ENCODE measurements around the gene MALRD1. TPM values are rescaled to one million over a fixed set of nuclear protein-coding genes. Genes with fewer than 3 reads are reported as not detected.

The MALRD1 gene
- total RNA-seq, 5 donors from 2014 or later (not counting 1 experiment from before 2014, with no cell fraction given): 0.32 TPM; not detected in 4

GRCh38 chr10:19668116-19668515 is 619.5 kb downstream of the MALRD1 start:
- Histone ChIP-seq H3K27me3 (replicated peaks in 1 of 2; ENCODE audit: control insufficient read depth in 2 of 2, extremely low read depth in 1 of 2, insufficient read depth in 2 of 2, low read length in 1 of 2) (no peaks in the 10 kb centered on the region), H3K36me3 (ENCODE audit: control insufficient read depth in 2 of 2, extremely low read depth in 1 of 2, insufficient read depth in 1 of 2, low read length in 1 of 2) (no peaks in the 10 kb centered on the region), H3K4me3 (ENCODE audit: control insufficient read depth in 1 of 2, extremely low read depth in 1 of 2, low read length in 1 of 2) (no peak overlapping the region), H3K27ac (ENCODE audit: low read length) (no peak overlapping the region), H3K4me1 (ENCODE audit: control insufficient read depth in 1 of 2, extremely low read depth in 1 of 2, insufficient read depth in 2 of 2, low read length in 2 of 2) (no peaks in the 10 kb centered on the region), H3K9me3 (no peaks in the 10 kb centered on the region)
- no CpG with 5 or more reads among the region's 5 CpGs for WGBS (ENCODE audit: insufficient coverage)
- no peak overlapping the region for H3K27ac Mint-ChIP-seq
- DNase-seq (no peak), ATAC-seq (replicated peaks in 1 of 4) (no peak)
- CTCF ChIA-PET: no interaction called here
- no peak overlapping the region for H3K4me3 Mint-ChIP-seq
- no peaks in the 10 kb centered on the region for H3K4me1 Mint-ChIP-seq
- no peaks in the 10 kb centered on the region for H3K36me3 Mint-ChIP-seq
- POLR2A ChIA-PET: no interaction called here
- H3K9me3 Mint-ChIP-seq: peaks cover 15 to 24% (median 21%) of the 10 kb centered on the region in 3 donors
- no peaks in the 10 kb centered on the region for H3K27me3 Mint-ChIP-seq

DNA sequence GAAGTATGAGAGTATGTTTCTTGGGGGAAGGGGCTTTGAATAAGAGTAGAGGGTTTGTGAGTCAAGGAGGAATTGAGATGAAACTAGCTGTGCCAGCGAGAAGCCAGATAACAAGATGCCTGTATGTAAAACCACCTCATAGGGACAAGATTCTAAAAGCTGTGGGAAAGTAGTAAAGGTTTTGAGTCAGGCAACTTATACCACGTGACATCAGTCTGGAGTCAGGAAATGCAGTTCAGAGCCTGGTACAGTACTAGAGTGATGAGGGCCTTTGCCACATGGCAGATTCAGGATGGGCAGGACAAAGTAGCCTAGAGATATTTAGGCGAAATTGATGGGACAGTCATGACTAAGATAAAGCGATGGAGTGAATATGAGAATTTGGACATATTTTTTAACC is 627.5 kb downstream of the MALRD1 start:
- no peak overlapping the region for H3K4me3 Mint-ChIP-seq
- ChIA-PET CTCF (no interaction called here), POLR2A (no interaction called here)
- H3K4me3 ChIP-seq (ENCODE audit: control insufficient read depth in 1 of 2, extremely low read depth in 1 of 2, low read length in 1 of 2): no peak overlapping the region
- no peaks in the 10 kb centered on the region for H3K9me3 ChIP-seq
- peaks cover 13 to 26% (median 20%) of the 10 kb centered on the region in 3 donors for H3K9me3 Mint-ChIP-seq
- no peak for ATAC-seq (replicated peaks in 1 of 4)
- no peaks in the 10 kb centered on the region for H3K27me3 ChIP-seq (replicated peaks in 1 of 2; ENCODE audit: control insufficient read depth in 2 of 2, extremely low read depth in 1 of 2, insufficient read depth in 2 of 2, low read length in 1 of 2)
- H3K4me1 ChIP-seq (ENCODE audit: control insufficient read depth in 1 of 2, extremely low read depth in 1 of 2, insufficient read depth in 2 of 2, low read length in 2 of 2): no peaks in the 10 kb centered on the region
- H3K36me3 Mint-ChIP-seq: no peaks in the 10 kb centered on the region
- no peaks in the 10 kb centered on the region for H3K27me3 Mint-ChIP-seq
- H3K27ac ChIP-seq (ENCODE audit: low read length): no peak overlapping the region
- 53% methylated on average over 2 of the region's 4 CpGs for WGBS (ENCODE audit: insufficient coverage)
- no peaks in the 10 kb centered on the region for H3K4me1 Mint-ChIP-seq
- H3K36me3 ChIP-seq (ENCODE audit: control insufficient read depth in 2 of 2, extremely low read depth in 1 of 2, insufficient read depth in 1 of 2, low read length in 1 of 2): no peaks in the 10 kb centered on the region
- no peak for DNase-seq
- no peak overlapping the region for H3K27ac Mint-ChIP-seq

GRCh38 chr10:19683356-19683755 is 634.8 kb downstream of the MALRD1 start:
- Histone ChIP-seq H3K36me3 (ENCODE audit: control insufficient read depth in 2 of 2, extremely low read depth in 1 of 2, insufficient read depth in 1 of 2, low read length in 1 of 2) (no peaks in the 10 kb centered on the region), H3K4me3 (ENCODE audit: control insufficient read depth in 1 of 2, extremely low read depth in 1 of 2, low read length in 1 of 2) (no peak overlapping the region), H3K4me1 (ENCODE audit: control insufficient read depth in 1 of 2, extremely low read depth in 1 of 2, insufficient read depth in 2 of 2, low read length in 2 of 2) (no peaks in the 10 kb centered on the region), H3K27ac (ENCODE audit: low read length) (no peak overlapping the region), H3K27me3 (replicated peaks in 1 of 2; ENCODE audit: control insufficient read depth in 2 of 2, extremely low read depth in 1 of 2, insufficient read depth in 2 of 2, low read length in 1 of 2) (no peaks in the 10 kb centered on the region), H3K9me3 (no peaks in the 10 kb centered on the region)
- Mint-ChIP-seq H3K27me3 (no peaks in the 10 kb centered on the region), H3K4me3 (no peak overlapping the region), H3K27ac (no peak overlapping the region), H3K9me3 (peaks cover 8 to 28% (median 20%) of the 10 kb centered on the region in 3 donors), H3K36me3 (no peaks in the 10 kb centered on the region), H3K4me1 (no peaks in the 10 kb centered on the region)
- CTCF ChIA-PET: no interaction called here
- whole genome bisulfite sequencing (ENCODE audit: insufficient coverage): 60% methylated on average over 1 of the region's 3 CpGs
- DNase-seq: no peak
- ATAC-seq (replicated peaks in 1 of 4): no peak
- POLR2A ChIA-PET: no interaction called here

- POLR2A ChIA-PET: no interaction called here
- Mint-ChIP-seq H3K9me3 (peaks cover 8 to 28% (median 20%) of the 10 kb centered on the region in 3 donors), H3K27ac (no peak overlapping the region), H3K4me1 (no peaks in the 10 kb centered on the region), H3K27me3 (no peaks in the 10 kb centered on the region), H3K36me3 (no peaks in the 10 kb centered on the region), H3K4me3 (no peak overlapping the region)
- H3K27me3 ChIP-seq (replicated peaks in 1 of 2; ENCODE audit: control insufficient read depth in 2 of 2, extremely low read depth in 1 of 2, insufficient read depth in 2 of 2, low read length in 1 of 2): no peaks in the 10 kb centered on the region
- no peaks in the 10 kb centered on the region for H3K9me3 ChIP-seq
- no peaks in the 10 kb centered on the region for H3K4me1 ChIP-seq (ENCODE audit: control insufficient read depth in 1 of 2, extremely low read depth in 1 of 2, insufficient read depth in 2 of 2, low read length in 2 of 2)
- H3K4me3 ChIP-seq (ENCODE audit: control insufficient read depth in 1 of 2, extremely low read depth in 1 of 2, low read length in 1 of 2): no peak overlapping the region
- H3K36me3 ChIP-seq (ENCODE audit: control insufficient read depth in 2 of 2, extremely low read depth in 1 of 2, insufficient read depth in 1 of 2, low read length in 1 of 2): no peaks in the 10 kb centered on the region
- ATAC-seq (replicated peaks in 1 of 4) (no peak), DNase-seq (no peak)
- WGBS (ENCODE audit: insufficient coverage): no CpG with 5 or more reads among the region's 5 CpGs
- no peak overlapping the region for H3K27ac ChIP-seq (ENCODE audit: low read length)
- CTCF ChIA-PET: no interaction called here
Observed at GRCh38 chr10:19683960-19684359, 635.4 kb downstream of the MALRD1 start.

DNA sequence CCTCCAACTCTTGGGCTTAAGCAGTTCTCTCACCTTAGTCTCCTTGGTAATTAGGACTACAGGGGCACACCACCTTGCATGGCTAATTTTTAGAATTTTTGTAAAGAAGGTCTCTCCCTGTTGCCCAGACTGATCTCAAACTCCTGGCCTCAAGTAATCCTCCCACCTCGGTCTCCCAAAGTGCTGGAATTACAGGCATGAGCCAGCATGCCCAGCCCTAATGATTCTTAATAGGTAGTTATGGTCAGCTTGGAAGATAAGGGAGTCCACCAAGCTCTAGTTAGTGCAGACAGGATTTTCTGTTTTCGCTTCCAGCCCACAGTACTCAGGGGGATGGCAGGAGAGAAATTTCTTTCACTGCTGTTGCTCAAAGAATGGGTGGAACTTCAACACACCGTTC is 639.7 kb downstream of the MALRD1 start:
- no peak overlapping the region for H3K27ac ChIP-seq (ENCODE audit: low read length)
- WGBS (ENCODE audit: insufficient coverage): 86% methylated on average over 1 of the region's 3 CpGs
- H3K36me3 Mint-ChIP-seq: no peaks in the 10 kb centered on the region

GRCh38 chr10:19689231-19689630 is 640.6 kb downstream of the MALRD1 start:
- H3K9me3 ChIP-seq: no peaks in the 10 kb centered on the region
- no peaks in the 10 kb centered on the region for H3K27me3 ChIP-seq (replicated peaks in 1 of 2; ENCODE audit: control insufficient read depth in 2 of 2, extremely low read depth in 1 of 2, insufficient read depth in 2 of 2, low read length in 1 of 2)
- Mint-ChIP-seq H3K9me3 (peaks cover 3 to 14% (median 8%) of the 10 kb centered on the region in 3 donors), H3K27me3 (no peaks in the 10 kb centered on the region), H3K4me3 (no peak overlapping the region), H3K4me1 (no peaks in the 10 kb centered on the region), H3K27ac (no peak overlapping the region), H3K36me3 (no peaks in the 10 kb centered on the region)
- no peaks in the 10 kb centered on the region for H3K4me1 ChIP-seq (ENCODE audit: control insufficient read depth in 1 of 2, extremely low read depth in 1 of 2, insufficient read depth in 2 of 2, low read length in 2 of 2)
- no CpG with 5 or more reads among the region's 3 CpGs for WGBS (ENCODE audit: insufficient coverage)
- ATAC-seq (replicated peaks in 1 of 4) (no peak), DNase-seq (no peak)
- H3K36me3 ChIP-seq (ENCODE audit: control insufficient read depth in 2 of 2, extremely low read depth in 1 of 2, insufficient read depth in 1 of 2, low read length in 1 of 2): no peaks in the 10 kb centered on the region
- no peak overlapping the region for H3K4me3 ChIP-seq (ENCODE audit: control insufficient read depth in 1 of 2, extremely low read depth in 1 of 2, low read length in 1 of 2)
- POLR2A ChIA-PET: no interaction called here
- H3K27ac ChIP-seq (ENCODE audit: low read length): no peak overlapping the region
- CTCF ChIA-PET: no interaction called here

More for the DNA sequence above, 639.7 kb downstream of the MALRD1 start:
- H3K9me3 ChIP-seq: no peaks in the 10 kb centered on the region
- H3K9me3 Mint-ChIP-seq: peaks cover 3 to 14% (median 8%) of the 10 kb centered on the region in 3 donors
- no peak overlapping the region for H3K27ac Mint-ChIP-seq
- CTCF ChIA-PET: no interaction called here
- no peaks in the 10 kb centered on the region for H3K36me3 ChIP-seq (ENCODE audit: control insufficient read depth in 2 of 2, extremely low read depth in 1 of 2, insufficient read depth in 1 of 2, low read length in 1 of 2)
- DNase-seq: no peak
- no peaks in the 10 kb centered on the region for H3K4me1 ChIP-seq (ENCODE audit: control insufficient read depth in 1 of 2, extremely low read depth in 1 of 2, insufficient read depth in 2 of 2, low read length in 2 of 2)
- H3K4me3 ChIP-seq (ENCODE audit: control insufficient read depth in 1 of 2, extremely low read depth in 1 of 2, low read length in 1 of 2): no peak overlapping the region
- POLR2A ChIA-PET: no interaction called here
- no peaks in the 10 kb centered on the region for H3K4me1 Mint-ChIP-seq
- no peak overlapping the region for H3K4me3 Mint-ChIP-seq
- H3K27me3 ChIP-seq (replicated peaks in 1 of 2; ENCODE audit: control insufficient read depth in 2 of 2, extremely low read depth in 1 of 2, insufficient read depth in 2 of 2, low read length in 1 of 2): no peaks in the 10 kb centered on the region
- no peak for ATAC-seq (replicated peaks in 1 of 4)
- H3K27me3 Mint-ChIP-seq: no peaks in the 10 kb centered on the region

GRCh38 chr10:19699299-19699698 is 650.7 kb downstream of the MALRD1 start:
- H3K27ac Mint-ChIP-seq: no peak overlapping the region
- Histone ChIP-seq H3K27ac (ENCODE audit: low read length) (no peak overlapping the region), H3K36me3 (ENCODE audit: control insufficient read depth in 2 of 2, extremely low read depth in 1 of 2, insufficient read depth in 1 of 2, low read length in 1 of 2) (no peaks in the 10 kb centered on the region), H3K4me3 (ENCODE audit: control insufficient read depth in 1 of 2, extremely low read depth in 1 of 2, low read length in 1 of 2) (no peak overlapping the region), H3K9me3 (no peaks in the 10 kb centered on the region), H3K4me1 (ENCODE audit: control insufficient read depth in 1 of 2, extremely low read depth in 1 of 2, insufficient read depth in 2 of 2, low read length in 2 of 2) (no peaks in the 10 kb centered on the region), H3K27me3 (replicated peaks in 1 of 2; ENCODE audit: control insufficient read depth in 2 of 2, extremely low read depth in 1 of 2, insufficient read depth in 2 of 2, low read length in 1 of 2) (no peaks in the 10 kb centered on the region)
- no peaks in the 10 kb centered on the region for H3K27me3 Mint-ChIP-seq
- H3K36me3 Mint-ChIP-seq: no peaks in the 10 kb centered on the region
- WGBS (ENCODE audit: insufficient coverage): 73% methylated on average over 3 of the region's 3 CpGs
- no peaks in the 10 kb centered on the region for H3K4me1 Mint-ChIP-seq
- POLR2A ChIA-PET: no interaction called here
- H3K9me3 Mint-ChIP-seq: peaks cover 7 to 27% (median 18%) of the 10 kb centered on the region in 3 donors
- H3K4me3 Mint-ChIP-seq: no peak overlapping the region
- CTCF ChIA-PET: no interaction called here
- DNase-seq (no peak), ATAC-seq (replicated peaks in 1 of 4) (no peak)
